Spleen (tissue), 11 donors: ENCODE results near the gene SMIM21. TPM values are rescaled to one million over a fixed set of nuclear protein-coding genes. Genes with fewer than 3 reads are reported as not detected.
A peak's percentile ranks its signal among the peaks of the same experiment; 100 is the strongest.

Source experiments
- DNase-seq: peaks from one replicate; pipeline ENCODE4 v3.0.0-alpha.2; 2020
- H3K27ac ChIP-seq, 8 donors: fragments of 200-600 bp; sonication (generic) in 7 of 8; 1 replicate in 4 of 8; 2 replicates in 4 of 8; pipeline versions ENCODE4 v1.5.0 to v1.8.0; 2016 to 2021; ENCODE audit warnings: inconsistent platforms in 4 of 8, mild to moderate bottlenecking in 4 of 8, moderate library complexity in 1 of 8
- H3K27me3 ChIP-seq, 7 donors: fragments of 200-600 bp; sonication (generic) in 6 of 7; replicated peaks in 1 of 7; 1 replicate in 4 of 7; 2 replicates in 3 of 7; pipeline versions ENCODE4 v1.5.0 to v1.8.0; 2016 to 2021; ENCODE audit warnings: inconsistent platforms in 3 of 7, mild to moderate bottlenecking in 1 of 7
- H3K36me3 ChIP-seq, 6 donors: fragments of 200-600 bp; sonication (generic) in 5 of 6; 1 replicate in 4 of 6; 2 replicates in 2 of 6; pipeline versions ENCODE4 v1.5.0 to v1.8.0; 2016 to 2021; ENCODE audit warnings: inconsistent platforms in 2 of 6
- H3K4me1 ChIP-seq, 6 donors: fragments of 200-600 bp; sonication (generic) in 5 of 6; 1 replicate in 3 of 6; 2 replicates in 3 of 6; pipeline versions ENCODE4 v1.5.0 to v1.8.0; 2016 to 2021; ENCODE audit warnings: inconsistent platforms in 3 of 6
- H3K4me3 ChIP-seq, 8 donors: fragments of 200-600 bp; sonication (generic) in 7 of 8; 1 replicate in 4 of 8; 2 replicates in 4 of 8; pipeline versions ENCODE4 v1.5.0 to v1.8.0; 2016 to 2021; ENCODE audit warnings: inconsistent platforms in 4 of 8, mild to moderate bottlenecking in 4 of 8, moderate library complexity in 2 of 8
- H3K9me3 ChIP-seq, 8 donors: fragments of 200-600 bp; sonication (generic) in 7 of 8; 1 replicate in 4 of 8; 2 replicates in 4 of 8; pipeline versions ENCODE4 v1.5.0 to v1.8.0; 2016 to 2021; ENCODE audit warnings: inconsistent platforms in 4 of 8
- POLR2A ChIP-seq, 3 donors: fragments of 450-650 bp; IDR thresholded peaks; one replicate each; pipeline ENCODE4 v1.5.1; 2017; ENCODE audit warnings: antibody characterized with exemption in 3 of 3, mild to moderate bottlenecking in 1 of 3
- POLR2AphosphoS5 ChIP-seq, 3 donors: sonication (generic); formaldehyde crosslinking; IDR thresholded peaks; one replicate each; pipeline ENCODE4 v1.5.1; 2017; ENCODE audit warnings: antibody characterized with exemption in 3 of 3
- WGBS, 5 donors: extraction: QIAGEN DNeasy Blood & Tissue Kit in 3 of 5; methylation state at CpG; one replicate each; pipeline versions ENCODE4 v1.1.5 to v1.1.7; 2013 to 2018; 5-methylcytosine and 5-hydroxymethylcytosine counted together
- intact Hi-C: fragments of 100-400 bp; cut with DNase I; formaldehyde crosslinking; loops from one replicate; pipeline ENCODE4 v1.15.0; 2023; ENCODE audit warnings: low total_unique reads
- polyA plus RNA-seq, 3 donors: library from polyadenylated mRNA; stranded (reverse); fragments of 200-250 nt; gene quantifications; one replicate each; pipeline ENCODE4 v1.2.1, GENCODE V29; 2013
- total RNA-seq, 7 donors: library from RNA; depleted of rRNA in 3 of 7; stranded (reverse); fragments of >200 nt in 3 of 7; fragmentation: NEBNext Ultra II Directional in 4 of 7; extraction: Animal tissue kit (Norgen Biotek cat#: 25700) in 4 of 7; gene quantifications; one replicate each; pipeline versions ENCODE4 v1.1.0 to v1.2.1, GENCODE V29; 2016 to 2021
- TF ChIP-seq, protein P1 (sequence below), 11 experiments: fragments of 200-600 bp in 7 of 11; fragments of 450-650 bp in 4 of 11; sonication (generic) in 4 of 11; IDR thresholded peaks in 8 of 11; conservative IDR thresholded peaks in 3 of 11; 1 replicate in 7 of 11; 2 replicates in 4 of 11; pipeline versions ENCODE4 v1.4.0 to v1.8.0; 2016 to 2021; ENCODE audit warnings: antibody characterized with exemption in 11 of 11, inconsistent platforms in 4 of 11, mild to moderate bottlenecking in 1 of 11
- donor health status: healthy with polysubstance abuse.
- donor health status: DM: no; HTN: no; CAD: no; lungs with moderate emphysema.
- donor health status: DM: no; HTN: no; CAD: no.
- donor health status: Bipolar disorder and iron deficiency.
- donor health status: healthy.
- donor health status: DM: no; HTN: no; CAD: no.
- donor health status: DM: yes; HTN: yes; CAD: no.

Gene SMIM21
- total and polyA plus RNA-seq, 10 donors = not detected

DNA sequence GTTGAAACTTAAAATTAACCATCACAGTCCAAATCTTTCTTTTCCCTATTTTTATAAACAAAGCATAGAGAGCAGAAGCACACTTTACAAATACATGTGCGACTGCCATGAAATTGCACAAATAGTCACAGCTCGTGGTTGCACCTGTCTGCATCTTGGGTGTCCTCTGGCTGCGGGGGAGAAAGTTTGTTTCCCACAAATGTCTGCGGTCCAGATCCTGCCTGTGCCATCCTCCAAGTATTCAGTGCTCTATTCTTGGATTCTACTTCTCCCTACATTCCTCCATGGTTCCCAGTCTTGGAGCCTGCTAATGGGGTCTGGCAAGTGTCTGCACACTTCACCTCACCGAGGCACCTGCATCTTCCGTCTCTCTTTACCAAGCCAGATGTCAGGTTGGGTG lies 52.2 kb downstream of the SMIM21 start:
- intact Hi-C loops = no loop called here
- no peaks in the 10 kb centered on the region for H3K9me3 ChIP-seq
- WGBS, 5 donors = 80 to 93% (median 84%) methylated on average over 6 of the region's 6 CpGs

DNA sequence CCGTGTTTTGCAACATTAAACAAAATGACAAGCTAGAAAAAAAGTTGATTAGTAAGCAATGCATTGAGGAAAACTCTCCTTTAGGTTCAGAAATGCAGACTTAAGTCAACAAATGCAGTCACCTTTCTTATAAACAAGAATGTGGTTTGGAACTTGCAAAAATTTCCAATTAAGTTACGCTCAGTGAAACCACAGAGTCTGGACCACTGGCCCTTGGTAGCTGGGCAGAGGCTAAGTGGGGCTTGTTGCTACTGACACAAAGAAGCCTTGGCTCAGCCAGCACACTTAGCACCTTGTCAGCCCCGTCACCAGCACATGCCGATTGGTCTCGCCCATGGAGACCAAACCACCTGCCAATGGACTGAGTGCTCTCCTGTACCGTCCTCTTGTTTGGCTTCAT lies 53.0 kb downstream of the SMIM21 start:
- H3K27ac ChIP-seq = no peak overlapping the region
- DNase-seq = no peak
- WGBS, 5 donors = 84 to 96% (median 92%) methylated on average over 6 of the region's 6 CpGs
- no peaks in the 10 kb centered on the region for H3K27me3 ChIP-seq
- intact Hi-C loops = no loop called here
- H3K9me3 ChIP-seq = no peaks in the 10 kb centered on the region
- H3K4me1 ChIP-seq = no peaks in the 10 kb centered on the region
- H3K36me3 ChIP-seq = no peaks in the 10 kb centered on the region
- H3K4me3 ChIP-seq = no peak overlapping the region
- no peak for TF ChIP-seq POLR2A (IDR thresholded peaks at IDR 0.05)

More for the DNA sequence above, 52.2 kb downstream of the SMIM21 start:
- Histone ChIP-seq H3K27ac (no peak overlapping the region), H3K36me3 (no peaks in the 10 kb centered on the region), H3K4me3 (no peak overlapping the region), H3K27me3 (no peaks in the 10 kb centered on the region), H3K4me1 (no peaks in the 10 kb centered on the region)
- TF ChIP-seq POLR2A (IDR thresholded peaks at IDR 0.05) = no peak
- no peak for TF ChIP-seq POLR2AphosphoS5 (IDR thresholded peaks at IDR 0.05)
- TF ChIP-seq, protein P1, sequence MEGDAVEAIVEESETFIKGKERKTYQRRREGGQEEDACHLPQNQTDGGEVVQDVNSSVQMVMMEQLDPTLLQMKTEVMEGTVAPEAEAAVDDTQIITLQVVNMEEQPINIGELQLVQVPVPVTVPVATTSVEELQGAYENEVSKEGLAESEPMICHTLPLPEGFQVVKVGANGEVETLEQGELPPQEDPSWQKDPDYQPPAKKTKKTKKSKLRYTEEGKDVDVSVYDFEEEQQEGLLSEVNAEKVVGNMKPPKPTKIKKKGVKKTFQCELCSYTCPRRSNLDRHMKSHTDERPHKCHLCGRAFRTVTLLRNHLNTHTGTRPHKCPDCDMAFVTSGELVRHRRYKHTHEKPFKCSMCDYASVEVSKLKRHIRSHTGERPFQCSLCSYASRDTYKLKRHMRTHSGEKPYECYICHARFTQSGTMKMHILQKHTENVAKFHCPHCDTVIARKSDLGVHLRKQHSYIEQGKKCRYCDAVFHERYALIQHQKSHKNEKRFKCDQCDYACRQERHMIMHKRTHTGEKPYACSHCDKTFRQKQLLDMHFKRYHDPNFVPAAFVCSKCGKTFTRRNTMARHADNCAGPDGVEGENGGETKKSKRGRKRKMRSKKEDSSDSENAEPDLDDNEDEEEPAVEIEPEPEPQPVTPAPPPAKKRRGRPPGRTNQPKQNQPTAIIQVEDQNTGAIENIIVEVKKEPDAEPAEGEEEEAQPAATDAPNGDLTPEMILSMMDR (IDR thresholded peaks at IDR 0.05 in 8 of 11, conservative IDR thresholded peaks at IDR 0.05 in 3 of 11) = no peak
- DNase-seq = no peak

DNA sequence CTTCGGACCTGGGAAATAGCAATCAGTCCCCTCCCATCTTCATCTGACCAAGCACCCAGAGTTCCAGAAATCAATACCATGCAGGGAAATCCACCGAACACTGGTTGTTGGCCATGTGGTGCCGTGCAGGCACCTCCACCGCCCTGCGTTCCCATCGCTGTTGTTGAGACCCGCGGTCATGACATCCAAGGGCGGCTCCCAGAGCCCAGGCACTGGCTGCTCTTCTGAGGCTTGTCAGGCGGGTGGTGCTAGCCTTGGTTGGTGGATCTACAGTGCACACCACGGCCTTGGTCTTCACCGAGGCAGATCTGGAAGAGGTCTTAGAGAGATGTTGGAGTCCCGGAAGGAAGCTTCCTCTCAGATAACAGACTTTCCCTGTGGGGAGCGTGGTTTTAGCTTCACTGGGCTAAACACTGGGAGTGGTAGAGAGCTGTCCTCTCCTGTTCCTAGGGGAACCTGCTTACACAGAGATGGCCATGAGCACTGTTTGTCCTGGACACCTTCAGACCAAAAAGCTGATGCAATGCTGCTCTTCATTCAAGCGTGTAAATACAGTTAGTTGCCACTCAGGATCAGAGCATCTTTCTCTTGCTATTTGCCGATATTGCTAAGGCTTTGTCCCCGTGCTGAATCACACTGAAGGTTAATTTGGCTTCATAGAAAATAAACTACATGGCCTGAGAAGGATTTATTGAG lies 58.3 kb downstream of the SMIM21 start:
- H3K4me3 ChIP-seq = no peak overlapping the region
- 71 to 87% (median 76%) methylated on average over 15 to 17 of the region's 17 CpGs for WGBS, 5 donors
- peak overlapping the region in 5 of 8 donors; percentile 12 to 49 (median 39) for H3K27ac ChIP-seq
- no peaks in the 10 kb centered on the region for H3K27me3 ChIP-seq
- H3K4me1 ChIP-seq = peaks cover 0 to 4% (median 0%) of the 10 kb centered on the region in 6 donors
- TF ChIP-seq, protein P1 (IDR thresholded peaks at IDR 0.05 in 8 of 11, conservative IDR thresholded peaks at IDR 0.05 in 3 of 11) = no peak
- peak in 2 of 3 donors; percentile 29 to 44 for TF ChIP-seq POLR2AphosphoS5 (IDR thresholded peaks at IDR 0.05)
- DNase-seq = no peak
- no peaks in the 10 kb centered on the region for H3K36me3 ChIP-seq
- no peaks in the 10 kb centered on the region for H3K9me3 ChIP-seq
- intact Hi-C loops = no loop called here

DNA sequence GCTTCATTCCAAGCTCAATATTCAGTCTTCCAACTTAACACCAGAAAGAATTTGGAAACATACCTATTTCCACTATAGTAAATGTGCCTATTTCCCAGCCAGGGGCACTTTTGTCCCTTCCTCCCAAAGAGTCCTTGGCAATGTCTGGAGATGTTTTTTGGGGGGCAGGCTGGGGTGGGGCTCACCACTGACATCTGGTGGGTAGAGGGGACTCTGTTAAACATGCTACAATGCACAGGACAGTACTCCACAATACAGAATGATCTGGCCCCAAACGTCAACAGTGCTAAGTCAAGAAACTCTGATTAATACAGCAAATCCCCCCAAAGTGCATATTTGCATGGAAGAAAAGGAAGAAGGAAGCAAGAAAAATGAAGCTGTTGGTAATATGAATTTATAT lies 61.7 kb downstream of the SMIM21 start:
- Histone ChIP-seq H3K4me1 (peaks cover 0 to 8% (median 0%) of the 10 kb centered on the region in 6 donors), H3K36me3 (no peaks in the 10 kb centered on the region), H3K4me3 (no peak overlapping the region), H3K27me3 (peaks cover 0 to 1% (median 0%) of the 10 kb centered on the region in 7 donors), H3K27ac (no peak overlapping the region), H3K9me3 (no peaks in the 10 kb centered on the region)
- no peak for TF ChIP-seq POLR2AphosphoS5 (IDR thresholded peaks at IDR 0.05)
- TF ChIP-seq, protein P1 (IDR thresholded peaks at IDR 0.05 in 8 of 11, conservative IDR thresholded peaks at IDR 0.05 in 3 of 11) = peak in 3 of 11 experiments; percentile 15 to 43 (median 25)
- no peak for TF ChIP-seq POLR2A (IDR thresholded peaks at IDR 0.05)
- 43 to 72% (median 64%) methylated on average over 1 of the region's 1 CpG for WGBS, 5 donors
- intact Hi-C loops = no loop called here
- no peak for DNase-seq
